ENCODE results near the gene DDX52.
"Not testable (repeated sequence)": the region's sequence is repeated elsewhere in the genome, so short reads cannot be mapped to it uniquely, and the experiment has no call there.

The DDX52 gene, protein sequence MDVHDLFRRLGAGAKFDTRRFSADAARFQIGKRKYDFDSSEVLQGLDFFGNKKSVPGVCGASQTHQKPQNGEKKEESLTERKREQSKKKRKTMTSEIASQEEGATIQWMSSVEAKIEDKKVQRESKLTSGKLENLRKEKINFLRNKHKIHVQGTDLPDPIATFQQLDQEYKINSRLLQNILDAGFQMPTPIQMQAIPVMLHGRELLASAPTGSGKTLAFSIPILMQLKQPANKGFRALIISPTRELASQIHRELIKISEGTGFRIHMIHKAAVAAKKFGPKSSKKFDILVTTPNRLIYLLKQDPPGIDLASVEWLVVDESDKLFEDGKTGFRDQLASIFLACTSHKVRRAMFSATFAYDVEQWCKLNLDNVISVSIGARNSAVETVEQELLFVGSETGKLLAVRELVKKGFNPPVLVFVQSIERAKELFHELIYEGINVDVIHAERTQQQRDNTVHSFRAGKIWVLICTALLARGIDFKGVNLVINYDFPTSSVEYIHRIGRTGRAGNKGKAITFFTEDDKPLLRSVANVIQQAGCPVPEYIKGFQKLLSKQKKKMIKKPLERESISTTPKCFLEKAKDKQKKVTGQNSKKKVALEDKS

DNA sequence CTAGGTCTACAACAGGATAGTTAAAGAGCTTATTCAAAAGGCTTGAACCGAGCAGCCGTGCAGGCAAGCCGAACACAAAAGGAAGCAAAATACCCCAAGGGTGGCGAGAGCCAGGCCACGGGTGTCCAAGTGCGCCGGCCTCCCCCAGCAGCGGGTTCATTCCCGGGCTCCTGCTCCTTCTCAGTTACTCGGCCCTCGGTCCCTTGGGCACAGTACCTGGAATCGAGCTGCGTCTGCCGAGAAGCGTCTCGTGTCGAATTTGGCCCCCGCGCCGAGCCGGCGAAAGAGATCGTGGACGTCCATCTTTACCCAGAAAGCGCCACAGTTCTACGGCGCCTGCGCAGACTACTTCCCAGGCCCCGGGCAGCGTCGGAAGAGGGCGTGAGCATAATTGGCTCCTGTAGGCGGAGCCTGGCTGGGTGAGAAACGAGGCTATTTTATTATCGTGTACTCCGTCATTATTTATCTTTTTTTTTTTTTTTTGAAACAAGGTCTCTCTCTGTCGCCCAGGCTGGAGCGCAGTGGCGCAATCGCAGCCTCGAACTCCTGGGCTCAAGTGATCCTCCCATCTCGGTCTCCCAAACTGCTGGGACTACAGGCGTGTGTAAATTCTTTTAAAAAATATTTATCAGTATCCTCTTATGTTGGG is at the start of gene DDX52:
Gene DDX52, minus strand, starts transcription at position 329 of the 649 bp plus-strand sequence. Its CDS starts 26 bp downstream, at position 303.
- peak; percentile 72 to 87 (median 74) for DNase-seq (ENCODE audit: low read depth in 3 of 3)

DNA sequence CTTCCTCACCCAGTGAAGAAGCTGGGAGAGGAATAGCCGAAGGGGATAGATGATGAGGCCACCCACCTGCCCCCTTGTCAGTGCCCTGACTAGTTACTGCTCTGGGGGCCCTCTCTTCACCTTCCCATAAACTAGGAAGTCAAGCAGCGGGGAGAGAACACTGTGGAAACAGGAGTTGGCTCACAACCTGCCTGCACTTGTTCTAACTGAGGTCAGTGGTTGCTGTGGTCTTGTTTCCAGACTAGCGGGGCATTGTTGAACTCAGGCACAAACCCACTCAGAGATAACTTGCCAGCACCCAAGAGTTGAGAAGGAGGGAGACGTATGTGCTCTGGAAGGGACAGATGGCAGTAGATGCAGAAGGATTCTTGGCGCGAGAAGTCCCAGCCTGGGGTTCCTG is 48.6 kb upstream of the DDX52 start:
- DNase-seq (ENCODE audit: low read depth in 3 of 3) = no peak

DNA sequence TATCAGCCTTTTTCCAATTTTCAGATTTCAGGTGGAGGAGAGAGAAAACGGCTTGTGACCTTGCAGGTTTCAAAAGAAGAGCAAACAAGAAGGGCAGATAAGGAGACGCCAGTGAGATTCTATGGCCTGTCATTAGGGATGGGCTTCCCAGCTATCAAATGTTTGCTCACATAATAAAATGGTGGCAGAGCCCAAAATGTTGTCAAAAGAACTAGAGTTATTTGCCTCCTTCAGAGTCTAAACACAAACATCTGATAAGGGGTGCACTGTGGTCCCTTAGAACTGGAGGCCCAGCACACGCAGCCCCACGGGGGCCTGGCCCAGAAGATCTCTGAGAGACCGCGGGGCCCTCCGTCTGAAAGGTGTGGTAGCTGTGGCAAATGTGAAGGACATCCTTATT is 46.1 kb upstream of the DDX52 start:
- no peak for DNase-seq (ENCODE audit: low read depth in 3 of 3)

DNA sequence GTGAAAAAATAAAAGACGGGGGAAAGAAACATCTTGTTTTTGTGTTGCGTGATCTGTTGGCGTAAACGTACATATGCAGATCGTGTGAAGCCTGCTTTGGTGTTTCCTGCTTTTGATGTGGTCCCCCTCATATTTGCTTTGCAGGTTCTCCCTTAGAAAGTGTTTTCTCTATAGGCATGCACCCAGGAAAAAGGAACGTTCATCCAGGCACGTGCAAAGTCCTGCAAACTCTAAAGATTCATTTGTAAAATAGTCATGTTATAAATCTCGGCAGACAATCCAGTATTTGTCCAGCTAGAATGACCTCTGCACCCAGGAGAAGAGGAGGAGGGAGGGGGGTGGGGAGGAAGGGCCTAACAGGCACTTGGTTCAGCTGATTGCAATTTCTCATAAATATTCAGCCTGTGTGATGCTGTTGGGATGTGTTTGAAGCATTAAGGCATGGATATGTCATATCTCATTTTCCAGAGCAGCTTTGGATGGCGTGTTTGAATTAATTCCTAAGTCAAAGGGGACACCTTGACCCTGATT is 40.3 kb upstream of the DDX52 start:
- DNase-seq (ENCODE audit: low read depth in 3 of 3) = no peak

DNA sequence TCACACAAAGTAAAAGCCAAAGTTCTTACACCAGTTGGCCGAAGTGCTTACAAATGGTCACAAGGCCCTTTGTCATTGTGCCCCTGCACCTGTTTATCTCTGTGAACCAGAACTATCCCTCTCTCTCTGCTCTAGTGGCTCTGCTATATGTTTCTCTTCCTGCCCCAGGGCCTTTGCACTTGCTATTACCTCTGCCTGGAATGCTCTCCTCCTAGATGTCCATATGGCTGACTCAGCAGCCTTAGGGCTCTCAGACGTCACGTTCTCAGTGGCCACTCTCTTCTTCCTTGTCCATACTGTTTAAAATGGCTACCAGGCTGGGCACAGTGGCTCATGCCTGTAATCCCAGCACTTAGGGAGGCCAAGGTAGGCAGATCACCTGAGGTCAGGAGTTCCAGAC is 38.8 kb upstream of the DDX52 start:
- DNase-seq (ENCODE audit: low read depth in 3 of 3) = no peak

DNA sequence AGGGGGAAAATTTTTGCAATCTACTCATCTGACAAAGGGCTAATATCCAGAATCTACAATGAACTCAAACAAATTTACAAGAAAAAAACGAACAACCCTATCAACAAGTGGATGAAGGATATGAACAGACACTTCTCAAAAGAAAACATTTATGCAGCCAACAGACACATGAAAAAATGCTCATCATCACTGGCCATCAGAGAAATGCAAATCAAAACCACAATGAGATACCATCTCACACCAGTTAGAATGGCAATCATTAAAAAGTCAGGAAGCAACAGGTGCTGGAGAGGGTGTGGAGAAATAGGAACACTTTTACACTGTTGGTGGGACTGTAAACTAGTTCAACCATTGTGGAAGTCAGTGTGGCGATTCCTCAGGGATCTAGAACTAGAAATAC is 36.7 kb upstream of the DDX52 start:
- not testable (repeated sequence) for DNase-seq (ENCODE audit: low read depth in 3 of 3)

DNA sequence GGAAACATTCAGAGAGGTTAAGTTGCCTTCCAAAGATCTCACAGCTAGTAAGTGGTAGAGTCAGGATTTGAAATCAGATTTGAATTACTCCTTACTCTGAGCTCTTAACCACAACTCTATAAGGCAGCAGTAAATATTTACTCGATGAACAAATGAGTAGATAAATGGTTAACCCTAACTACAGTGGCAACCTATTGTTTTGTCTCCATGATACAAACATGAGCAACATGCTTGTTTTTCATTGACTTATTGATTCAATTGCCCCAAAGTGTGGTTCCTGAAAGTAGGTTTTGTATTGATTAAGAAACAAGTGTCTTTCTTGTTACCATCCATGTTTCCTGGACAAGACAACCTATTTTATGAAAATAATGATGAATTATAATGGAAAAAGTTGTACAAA is 34.8 kb upstream of the DDX52 start:
- no peak for DNase-seq (ENCODE audit: low read depth in 3 of 3)

DNA sequence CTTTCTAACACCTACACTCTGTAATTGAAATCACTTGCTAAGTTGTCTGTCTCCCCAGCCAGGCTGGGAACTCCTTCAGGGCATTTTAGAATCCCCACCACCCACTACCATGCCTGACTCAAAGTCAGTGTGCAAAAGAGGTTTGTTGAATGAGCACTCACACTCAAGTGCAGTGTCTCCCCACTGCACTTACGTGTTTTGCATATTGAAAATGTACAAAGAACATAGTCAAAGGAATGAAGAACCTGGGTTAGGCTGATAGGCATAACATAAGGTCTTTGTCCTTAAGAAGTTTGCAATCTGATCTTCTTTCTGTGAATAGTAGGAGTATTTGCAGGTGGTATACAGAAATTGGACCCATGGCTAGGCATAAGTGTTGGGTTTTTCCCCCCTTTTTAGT is 33.8 kb upstream of the DDX52 start:
- DNase-seq (ENCODE audit: low read depth in 3 of 3) = no peak

DNA sequence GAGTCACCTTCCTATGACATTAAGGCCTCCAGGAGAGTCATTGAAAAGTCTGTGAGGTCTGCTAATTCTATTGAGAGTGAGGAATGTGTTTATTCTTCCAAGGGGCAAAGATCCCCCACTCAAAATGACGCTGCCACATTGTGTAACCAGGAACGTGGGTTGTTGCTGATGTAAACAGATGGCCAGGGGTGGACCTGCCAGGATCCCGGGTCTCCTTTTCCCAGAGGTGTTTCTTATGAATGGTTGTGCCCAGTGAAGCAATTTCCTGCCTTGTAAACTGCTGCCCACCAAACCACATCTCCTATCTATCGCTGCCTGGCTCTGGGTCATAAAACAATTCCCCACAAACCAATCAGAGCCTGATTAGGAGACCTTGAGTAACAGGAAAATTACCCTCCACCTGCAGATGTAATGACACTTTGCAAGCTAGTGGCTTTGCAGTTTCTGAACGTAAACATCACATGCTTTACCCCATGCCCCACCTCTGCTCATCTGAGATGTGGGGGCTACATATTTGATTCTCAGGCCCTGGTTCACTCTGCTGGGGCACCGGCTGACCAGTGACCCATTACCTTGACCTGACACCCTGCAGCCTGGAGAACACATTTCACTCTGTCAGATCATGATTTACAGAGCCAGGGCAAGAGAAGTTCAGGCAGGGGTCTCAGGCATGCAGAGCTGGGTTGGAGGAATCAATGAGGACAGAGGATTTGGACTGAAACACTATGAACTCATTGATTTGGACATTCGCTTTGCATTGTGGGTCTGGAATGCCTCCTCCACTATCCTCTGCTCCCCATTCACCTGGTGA is 33.1 kb upstream of the DDX52 start:
- DNase-seq (ENCODE audit: low read depth in 3 of 3) = no peak

DNA sequence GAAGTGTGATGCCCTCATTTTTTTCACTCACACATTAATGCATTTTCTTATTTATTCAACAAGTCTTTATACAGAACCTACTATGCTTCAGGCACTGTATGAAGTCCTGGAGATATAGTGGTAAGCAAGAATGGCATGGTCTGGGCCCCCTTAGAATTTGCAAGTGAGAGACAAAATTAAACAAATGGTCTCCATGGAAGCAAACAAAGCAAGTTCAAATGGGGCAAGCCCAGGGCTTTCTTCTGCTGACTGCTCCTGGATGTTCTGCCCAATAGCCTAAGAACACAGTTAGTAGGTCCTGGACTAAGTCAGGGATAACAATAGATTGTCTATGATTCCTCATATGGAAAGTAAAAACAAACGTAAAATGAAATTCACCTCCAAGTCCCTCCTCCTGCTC is 31.3 kb upstream of the DDX52 start:
- DNase-seq (ENCODE audit: low read depth in 3 of 3) = no peak

DNA sequence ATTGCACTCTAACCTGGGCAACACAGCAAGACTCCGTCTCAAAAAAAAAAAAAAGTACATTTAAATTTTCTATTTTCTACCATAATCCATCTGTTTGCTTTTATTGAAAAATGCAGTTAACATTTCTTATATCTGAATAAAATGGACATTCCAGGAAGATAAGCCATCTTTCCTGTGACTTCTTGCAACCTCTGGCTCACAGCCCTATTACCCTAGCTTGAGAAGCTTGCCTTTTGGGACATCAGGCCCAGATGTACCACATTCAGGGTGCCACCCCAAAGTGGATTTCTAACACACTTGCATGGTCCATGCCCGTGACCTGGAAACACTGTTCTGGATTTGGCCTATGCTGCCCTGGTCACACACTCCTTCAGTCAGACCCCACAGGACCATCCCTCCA is 30.1 kb upstream of the DDX52 start:
- DNase-seq (ENCODE audit: low read depth in 3 of 3) = no peak

DNA sequence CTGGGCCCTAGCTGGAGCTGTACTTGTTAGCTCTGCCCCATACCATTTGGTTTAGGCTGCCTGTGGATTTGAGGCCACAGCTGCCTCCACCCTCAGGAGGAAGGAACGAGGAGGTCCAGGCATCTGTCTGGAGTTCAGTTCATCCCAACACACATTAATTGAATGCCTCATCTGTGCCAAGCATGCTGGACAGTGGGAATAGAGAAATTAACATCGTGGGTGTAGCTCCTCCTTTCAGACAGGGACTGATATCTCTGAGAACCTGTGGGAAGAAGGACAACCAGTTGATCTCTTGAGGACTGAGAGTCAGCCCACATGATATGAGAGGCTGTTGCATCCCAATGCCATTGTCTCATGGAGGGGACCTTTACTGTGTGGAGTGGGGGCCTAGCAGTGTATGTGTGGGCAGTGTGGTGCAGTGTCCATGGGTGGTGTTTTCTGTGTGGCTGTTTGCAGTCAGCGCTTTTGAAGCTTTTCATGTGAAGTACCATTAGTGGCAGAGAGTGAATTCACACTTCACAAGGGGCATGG is 29.4 kb upstream of the DDX52 start:
- no peak for DNase-seq (ENCODE audit: low read depth in 3 of 3)

DNA sequence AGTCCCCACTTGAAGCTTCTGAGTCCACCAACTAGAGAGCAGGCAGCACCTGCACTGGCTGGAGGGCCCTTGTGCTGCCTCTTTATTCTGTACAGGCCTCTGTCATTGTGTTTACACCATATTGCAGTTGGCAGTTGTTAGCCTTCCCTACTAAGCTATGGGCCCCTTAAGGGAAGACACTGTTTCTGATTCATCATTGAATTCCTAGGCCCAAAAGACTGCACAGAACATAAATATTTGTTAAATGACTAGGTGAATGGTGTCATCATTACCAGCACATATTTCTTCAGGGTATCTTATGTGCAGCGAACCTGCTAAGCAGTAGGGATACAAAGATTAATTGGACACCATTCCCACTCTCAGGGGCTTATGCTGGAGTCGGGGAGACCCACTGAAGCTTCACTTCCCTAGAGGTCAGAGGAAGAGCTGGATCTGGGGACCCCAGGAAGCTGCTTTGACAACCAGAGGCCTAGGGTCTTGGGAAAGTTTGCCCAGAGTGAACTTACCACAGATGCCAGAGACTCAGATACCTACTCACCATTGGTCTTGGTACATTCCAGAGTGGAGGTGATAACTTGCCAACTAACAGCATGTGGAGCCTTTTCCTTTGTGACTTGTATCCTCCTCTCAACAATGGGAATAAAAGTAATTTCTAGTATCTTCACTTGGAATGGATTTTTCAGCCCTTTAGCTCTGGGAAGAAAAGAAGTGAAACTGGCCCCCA is 28.7 kb upstream of the DDX52 start:
- DNase-seq (ENCODE audit: low read depth in 3 of 3) = no peak

DNA sequence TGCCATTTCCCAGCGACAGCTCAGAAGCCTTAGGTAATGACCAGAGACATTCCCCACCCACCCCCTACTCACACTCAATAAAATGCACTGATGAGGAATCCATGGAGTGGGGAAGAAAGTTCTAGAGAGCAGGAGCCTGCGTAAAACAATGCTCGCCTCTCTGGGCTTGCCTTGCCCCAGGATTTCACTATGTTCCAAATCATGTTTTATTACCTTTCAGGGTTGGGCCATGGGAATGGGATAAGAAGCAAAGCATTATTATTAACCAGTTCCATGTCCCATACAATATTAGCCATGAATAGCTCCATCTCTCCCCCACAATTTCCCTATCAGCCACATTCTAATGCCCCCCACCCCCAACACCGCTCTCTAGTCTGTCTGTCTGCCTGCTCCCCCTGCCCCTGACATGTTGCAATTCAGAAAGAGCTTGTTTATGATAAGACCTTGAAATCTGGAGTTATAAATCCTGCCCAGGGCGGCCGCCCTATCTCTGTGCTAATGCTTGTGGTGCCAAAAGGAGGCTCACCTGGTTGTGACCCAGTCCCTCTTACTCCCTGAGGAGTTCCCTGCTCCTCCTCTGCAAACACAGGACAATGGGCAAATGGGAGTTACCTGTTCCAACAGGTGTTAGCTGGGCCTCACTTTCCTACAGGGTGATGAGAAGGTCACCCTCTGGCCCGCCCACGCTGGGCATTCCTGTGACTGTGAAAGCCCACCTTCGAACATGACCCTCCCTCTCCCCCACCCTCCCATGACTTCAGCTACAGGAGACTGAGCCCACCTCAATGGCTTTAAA is 28.0 kb upstream of the DDX52 start:
- no peak for DNase-seq (ENCODE audit: low read depth in 3 of 3)

DNA sequence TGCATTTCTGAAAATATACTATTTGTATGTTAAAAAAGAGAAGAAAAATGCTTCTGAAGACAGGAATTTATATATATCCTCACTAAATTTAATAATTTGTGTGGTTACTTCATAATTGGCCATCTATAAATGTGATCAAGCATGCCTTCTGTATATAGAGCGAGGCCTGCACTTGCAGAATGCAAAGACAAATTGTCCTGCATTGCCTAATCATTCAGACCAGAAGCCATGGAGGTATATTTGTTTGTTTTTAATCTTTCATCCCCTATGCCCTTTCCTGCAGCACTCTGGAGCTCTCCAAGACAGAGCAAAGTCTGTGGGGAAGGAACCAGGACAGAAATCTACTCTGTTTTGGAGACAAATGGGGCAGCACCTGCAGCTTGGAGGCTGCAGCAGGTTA is 23.8 kb upstream of the DDX52 start:
- no peak for DNase-seq (ENCODE audit: low read depth in 3 of 3)

DNA sequence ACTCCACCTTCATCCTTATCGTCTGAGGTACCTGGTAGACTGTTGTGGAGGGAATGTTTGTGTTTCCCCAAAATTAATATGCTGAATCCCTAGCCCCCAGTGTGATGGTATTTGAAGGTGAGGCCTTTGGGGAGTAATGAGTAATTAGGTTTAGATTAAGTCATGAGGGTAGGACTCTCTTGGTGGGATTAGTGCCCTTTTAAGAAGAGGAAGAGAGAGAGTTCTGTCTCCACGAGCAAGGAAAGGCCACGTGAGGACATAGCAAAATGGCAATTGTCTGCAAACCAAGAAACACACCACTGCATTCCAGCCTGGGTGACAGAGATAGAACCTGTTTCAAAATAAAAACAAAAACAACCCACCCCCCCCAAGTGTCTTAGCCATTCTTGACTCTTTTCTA is 21.0 kb upstream of the DDX52 start:
- DNase-seq (ENCODE audit: low read depth in 3 of 3) = no peak

DNA sequence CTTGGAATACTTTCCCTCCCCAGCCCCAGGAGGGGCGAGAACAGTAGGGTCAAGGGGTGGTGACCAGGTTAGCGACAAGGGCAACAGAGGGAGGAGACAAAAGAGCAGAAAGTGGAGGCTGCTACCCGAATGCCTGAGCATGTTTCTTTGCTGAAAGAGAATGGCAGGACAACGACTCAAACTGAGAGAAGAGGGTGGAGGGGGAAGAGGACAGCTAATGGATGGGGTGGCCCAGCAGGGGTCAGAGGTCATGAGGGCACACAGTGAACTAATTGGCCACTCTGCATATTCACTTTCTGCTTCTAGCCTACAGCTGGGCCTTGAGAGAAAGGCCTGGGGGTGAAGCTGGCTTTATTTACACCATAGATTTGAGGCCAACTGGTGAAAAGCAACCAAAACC is 19.1 kb upstream of the DDX52 start:
- no peak for DNase-seq (ENCODE audit: low read depth in 3 of 3)

DNA sequence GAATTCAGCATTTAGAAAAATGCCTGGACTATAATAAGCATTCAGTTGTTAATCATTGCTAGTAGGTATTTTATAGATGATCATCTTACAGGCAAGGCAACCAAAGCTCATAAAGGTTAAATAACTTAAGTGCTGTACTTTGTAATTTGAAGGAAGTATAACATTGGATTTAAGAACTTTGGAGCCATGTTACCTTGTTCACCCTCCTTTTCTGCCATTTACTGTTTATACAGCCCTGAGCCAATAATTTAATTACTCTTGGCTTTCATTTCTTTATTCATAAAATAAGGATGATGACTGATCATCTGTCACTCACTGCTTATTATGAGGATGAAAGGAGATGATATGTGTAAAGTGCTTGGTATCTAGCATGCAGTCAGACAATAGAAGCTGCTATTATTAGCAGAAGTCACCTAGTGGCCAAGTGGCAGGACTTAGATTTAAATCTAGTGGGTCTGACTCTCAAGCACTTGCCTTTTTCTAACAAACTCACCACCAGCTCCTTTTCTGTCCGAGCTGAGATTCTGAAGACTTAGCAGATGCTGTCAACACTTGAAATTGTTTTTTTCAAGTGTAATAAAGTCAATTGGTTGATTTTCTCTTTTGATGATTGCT is 18.3 kb upstream of the DDX52 start:
- no peak for DNase-seq (ENCODE audit: low read depth in 3 of 3)

DNA sequence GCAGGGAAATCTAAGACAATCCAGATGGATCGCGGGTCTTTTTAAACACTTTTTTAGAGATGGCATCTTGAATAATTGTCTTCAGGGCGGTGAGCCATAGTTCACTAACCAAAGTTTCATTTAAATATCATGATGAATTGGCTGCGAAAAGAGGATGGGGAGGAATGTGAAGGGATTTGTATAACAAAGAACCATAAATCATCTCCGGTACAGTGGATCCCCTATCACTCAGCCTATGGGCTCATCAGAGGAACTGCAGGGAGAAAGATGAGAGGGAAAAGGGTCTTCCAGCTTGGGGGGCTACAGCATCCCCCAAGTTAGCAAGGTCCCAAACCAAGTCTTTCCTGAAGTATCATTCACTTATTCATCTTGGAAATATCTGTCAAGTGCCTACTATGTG is 16.7 kb upstream of the DDX52 start:
- no peak for DNase-seq (ENCODE audit: low read depth in 3 of 3)

DNA sequence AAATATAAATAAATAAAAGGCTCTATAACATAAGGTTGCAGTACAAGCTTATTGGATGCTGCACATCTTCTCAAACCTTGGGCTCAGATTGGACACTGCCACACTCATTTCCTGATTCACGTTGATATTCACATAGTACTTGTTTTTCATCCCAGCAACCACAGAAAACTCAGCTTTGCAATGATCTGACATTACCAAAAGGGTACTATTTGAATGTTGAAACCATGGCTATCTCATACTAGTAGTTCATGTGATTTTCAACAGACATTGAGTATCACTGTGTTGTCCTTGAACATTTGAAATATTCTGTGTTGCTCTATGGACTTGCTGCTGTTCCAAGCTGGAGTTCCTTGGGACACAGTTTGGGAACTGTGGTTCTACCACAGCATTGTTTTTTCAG is 14.0 kb upstream of the DDX52 start:
- DNase-seq (ENCODE audit: low read depth in 3 of 3) = no peak
